ENCODE results near the gene CSH2.
"Not testable (repeated sequence)": the region's sequence is repeated elsewhere in the genome, so short reads cannot be mapped to it uniquely, and the experiment has no call there.

CSH2 gene

GRCh38 chr17:63896524-63897354 lies 23.3 kb upstream of the CSH2 start, which contains the start of gene CSH1:
TSS of gene CSH1 (minus strand) at chr17:63896574. CDS start at chr17:63896511, 63 bp downstream.
- not testable (repeated sequence) for DNase-seq (ENCODE audit: low read depth in 2 of 2)

- not testable (repeated sequence) for DNase-seq (ENCODE audit: low read depth in 2 of 2)
Observed at GRCh38 chr17:63894821-63895220, 21.3 kb upstream of the CSH2 start.

- not testable (repeated sequence) for DNase-seq (ENCODE audit: low read depth in 2 of 2)
Observed at GRCh38 chr17:63894021-63894420, 20.5 kb upstream of the CSH2 start.

GRCh38 chr17:63892316-63893037 lies 19.0 kb upstream of the CSH2 start:
- DNase-seq (ENCODE audit: low read depth in 2 of 2) = not testable (repeated sequence)

- not testable (repeated sequence) for DNase-seq (ENCODE audit: low read depth in 2 of 2)
Observed at GRCh38 chr17:63889026-63889848, 15.8 kb upstream of the CSH2 start.

- DNase-seq (ENCODE audit: low read depth in 2 of 2) = not testable (repeated sequence)
Observed at GRCh38 chr17:63885119-63885518, 11.6 kb upstream of the CSH2 start.

GRCh38 chr17:63882626-63883126 lies 9.2 kb upstream of the CSH2 start:
- DNase-seq (ENCODE audit: low read depth in 2 of 2) = not testable (repeated sequence)

- DNase-seq (ENCODE audit: low read depth in 2 of 2) = peak; percentile 16 to 17
Observed at GRCh38 chr17:63881935-63882601, 8.6 kb upstream of the CSH2 start, which contains the start of gene GH2. TSS of gene GH2 (minus strand) at chr17:63881944. CDS start at chr17:63881801, 143 bp downstream.

- not testable (repeated sequence) for DNase-seq (ENCODE audit: low read depth in 2 of 2)
Observed at GRCh38 chr17:63881337-63881736, 7.9 kb upstream of the CSH2 start.

- DNase-seq (ENCODE audit: low read depth in 2 of 2) = no peak
Observed at GRCh38 chr17:63880706-63881105, 7.2 kb upstream of the CSH2 start.

- not testable (repeated sequence) for DNase-seq (ENCODE audit: low read depth in 2 of 2)
Observed at GRCh38 chr17:63878413-63878812, 4.9 kb upstream of the CSH2 start.

- not testable (repeated sequence) for DNase-seq (ENCODE audit: low read depth in 2 of 2)
Observed at GRCh38 chr17:63874693-63875092, 1.2 kb upstream of the CSH2 start.

GRCh38 chr17:63874061-63874626 lies 667 bp upstream of the CSH2 start:
- not testable (repeated sequence) for DNase-seq (ENCODE audit: low read depth in 2 of 2)

- not testable (repeated sequence) for DNase-seq (ENCODE audit: low read depth in 2 of 2)
Observed at GRCh38 chr17:63871646-63872365, 1.7 kb downstream of the CSH2 start.

- DNase-seq (ENCODE audit: low read depth in 2 of 2) = not testable (repeated sequence)
Observed at GRCh38 chr17:63870292-63870665, 3.2 kb downstream of the CSH2 start.

- not testable (repeated sequence) for DNase-seq (ENCODE audit: low read depth in 2 of 2)
Observed at GRCh38 chr17:63869491-63870291, 3.8 kb downstream of the CSH2 start.

- not testable (repeated sequence) for DNase-seq (ENCODE audit: low read depth in 2 of 2)
Observed at GRCh38 chr17:63866625-63867024, 6.9 kb downstream of the CSH2 start.

- no peak for DNase-seq (ENCODE audit: low read depth in 2 of 2)
Observed at GRCh38 chr17:63859257-63859656, 14.2 kb downstream of the CSH2 start.

- not testable (repeated sequence) for DNase-seq (ENCODE audit: low read depth in 2 of 2)
Observed at GRCh38 chr17:63856425-63856824, 17.1 kb downstream of the CSH2 start.
